ENCODE results near the gene MMAB. TPM values are rescaled to one million over a fixed set of nuclear protein-coding genes. Genes with fewer than 3 reads are reported as not detected.

MMAB gene
- total RNA-seq, 4 donors from 2014 or later: 15.1 to 31.0 (median 21.7) TPM

GRCh38 chr12:109600995-109601394 lies 27.7 kb upstream of the MMAB start:
- DNase-seq (ENCODE audit: low spot score in 2 of 2): no peak
- WGBS, 2 donors: 95 to 96% methylated on average over 8 of the region's 8 CpGs
- TF ChIP-seq CTCF (IDR thresholded peaks at IDR 0.05) (no peak), POLR2A (IDR thresholded peaks at IDR 0.05) (no peak)
- H3K4me3 ChIP-seq (ENCODE audit: low read depth, poor library complexity, severe bottlenecking): no peak overlapping the region
- intact Hi-C loops (cut with DNase I; ENCODE audit: low total_unique reads): no loop called here

DNA sequence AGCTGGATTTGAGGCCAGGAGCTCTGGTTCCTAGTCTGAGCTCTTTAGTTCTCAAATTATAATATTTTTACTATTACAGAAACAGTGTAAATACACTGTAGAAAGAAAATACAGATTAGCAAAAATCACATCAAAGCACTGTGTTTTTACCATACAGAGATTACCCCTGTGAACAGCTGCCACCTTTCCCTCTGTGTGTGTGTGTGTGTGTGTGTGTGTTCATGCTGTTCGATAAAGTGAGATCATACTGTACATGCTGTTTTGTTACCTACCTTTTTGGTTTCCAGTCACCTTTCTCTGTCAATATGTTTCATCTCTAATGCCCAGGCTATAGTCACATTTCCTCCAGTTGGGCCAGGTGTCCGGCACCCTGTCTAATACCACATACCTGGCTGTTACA lies 27.2 kb upstream of the MMAB start:
- TF ChIP-seq POLR2A (IDR thresholded peaks at IDR 0.05) (no peak), CTCF (IDR thresholded peaks at IDR 0.05) (no peak)
- WGBS, 2 donors: 87 to 88% methylated on average over 2 of the region's 2 CpGs
- DNase-seq (ENCODE audit: low spot score in 2 of 2): no peak
- no peak overlapping the region for H3K4me3 ChIP-seq (ENCODE audit: low read depth, poor library complexity, severe bottlenecking)
- intact Hi-C loops (cut with DNase I; ENCODE audit: low total_unique reads): no loop called here

DNA sequence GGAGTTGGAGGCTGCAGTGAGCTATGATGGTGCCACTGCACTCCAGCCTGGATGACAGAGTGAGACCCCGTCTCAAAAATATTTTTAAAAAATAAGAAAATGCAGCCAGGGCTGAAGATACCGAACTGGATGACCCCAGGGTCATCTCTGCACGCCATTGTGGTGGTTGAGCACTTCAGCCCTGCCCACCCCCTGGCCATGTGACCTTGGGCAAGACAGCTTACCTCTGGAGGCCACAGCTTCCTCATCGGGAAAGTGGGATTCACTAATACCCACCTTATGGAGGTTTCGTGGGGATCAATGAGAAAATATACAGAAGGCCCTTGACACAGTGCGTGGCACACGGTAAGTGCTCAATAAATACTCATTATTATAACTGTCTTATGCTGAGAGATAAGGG lies 25.8 kb upstream of the MMAB start:
- TF ChIP-seq POLR2A (IDR thresholded peaks at IDR 0.05) (no peak), CTCF (IDR thresholded peaks at IDR 0.05) (no peak)
- intact Hi-C loops (cut with DNase I; ENCODE audit: low total_unique reads): loop anchor here (2.0 kb wide), 1 partner anchor 176 kb away; no protein-coding TSS in a partner anchor
- 82 to 87% methylated on average over 7 of the region's 7 CpGs for WGBS, 2 donors
- DNase-seq (ENCODE audit: low spot score in 2 of 2): no peak
- no peak overlapping the region for H3K4me3 ChIP-seq (ENCODE audit: low read depth, poor library complexity, severe bottlenecking)

DNA sequence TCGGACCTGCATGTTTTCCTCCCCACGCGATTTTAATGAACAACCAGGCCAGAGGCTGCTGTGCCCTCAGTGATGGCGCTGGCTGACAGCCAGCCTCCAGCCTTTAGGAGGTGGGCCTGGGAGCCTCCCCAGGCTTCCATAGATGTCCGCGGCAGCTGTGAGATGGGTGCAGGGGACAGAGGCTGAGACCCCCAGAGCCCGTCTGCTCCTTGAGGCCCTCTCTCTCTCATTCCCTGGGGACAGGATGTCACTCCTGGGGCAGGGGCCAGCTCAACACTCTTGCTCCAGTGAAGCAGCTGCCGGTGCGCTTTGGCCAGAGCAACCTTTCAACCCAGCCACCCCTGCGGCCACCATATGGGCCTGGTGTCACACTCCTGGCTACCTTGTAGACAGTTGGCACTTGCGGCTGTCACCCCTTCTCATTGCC lies 25.1 kb upstream of the MMAB start:
- H3K4me3 ChIP-seq (ENCODE audit: low read depth, poor library complexity, severe bottlenecking): no peak overlapping the region
- no peak for DNase-seq (ENCODE audit: low spot score in 2 of 2)
- WGBS, 2 donors: 81 to 89% methylated on average over 11 of the region's 11 CpGs
- no peak for TF ChIP-seq CTCF (IDR thresholded peaks at IDR 0.05)
- no peak for TF ChIP-seq POLR2A (IDR thresholded peaks at IDR 0.05)
- intact Hi-C loops (cut with DNase I; ENCODE audit: low total_unique reads): loop anchor here (2.0 kb wide), 1 partner anchor 176 kb away; no protein-coding TSS in a partner anchor

GRCh38 chr12:109597795-109598427 lies 24.6 kb upstream of the MMAB start:
- H3K4me3 ChIP-seq (ENCODE audit: low read depth, poor library complexity, severe bottlenecking): no peak overlapping the region
- DNase-seq (ENCODE audit: low spot score in 2 of 2): peak; percentile 75 to 97
- WGBS, 2 donors: 34 to 45% methylated on average over 22 to 27 of the region's 27 CpGs
- TF ChIP-seq CTCF (IDR thresholded peaks at IDR 0.05): peak in 1 of 3 donors; percentile 88
- TF ChIP-seq POLR2A (IDR thresholded peaks at IDR 0.05): no peak
- intact Hi-C loops (cut with DNase I; ENCODE audit: low total_unique reads): loop anchor here (2.0 kb wide), 1 partner anchor 177 kb away; no protein-coding TSS in a partner anchor

- no peak overlapping the region for H3K4me3 ChIP-seq (ENCODE audit: low read depth, poor library complexity, severe bottlenecking)
- intact Hi-C loops (cut with DNase I; ENCODE audit: low total_unique reads): no loop called here
- DNase-seq (ENCODE audit: low spot score in 2 of 2): no peak
- WGBS, 2 donors: 45 to 46% methylated on average over 11 of the region's 11 CpGs
- TF ChIP-seq CTCF (IDR thresholded peaks at IDR 0.05) (no peak), POLR2A (IDR thresholded peaks at IDR 0.05) (no peak)
Observed at GRCh38 chr12:109597414-109597794, 24.1 kb upstream of the MMAB start.
